ENCODE measurements around the gene LAMC1.

GRCh38 chr1:182985876-182986275 lies 37.3 kb upstream of the LAMC1 start:
- TF ChIP-seq, protein P1, sequence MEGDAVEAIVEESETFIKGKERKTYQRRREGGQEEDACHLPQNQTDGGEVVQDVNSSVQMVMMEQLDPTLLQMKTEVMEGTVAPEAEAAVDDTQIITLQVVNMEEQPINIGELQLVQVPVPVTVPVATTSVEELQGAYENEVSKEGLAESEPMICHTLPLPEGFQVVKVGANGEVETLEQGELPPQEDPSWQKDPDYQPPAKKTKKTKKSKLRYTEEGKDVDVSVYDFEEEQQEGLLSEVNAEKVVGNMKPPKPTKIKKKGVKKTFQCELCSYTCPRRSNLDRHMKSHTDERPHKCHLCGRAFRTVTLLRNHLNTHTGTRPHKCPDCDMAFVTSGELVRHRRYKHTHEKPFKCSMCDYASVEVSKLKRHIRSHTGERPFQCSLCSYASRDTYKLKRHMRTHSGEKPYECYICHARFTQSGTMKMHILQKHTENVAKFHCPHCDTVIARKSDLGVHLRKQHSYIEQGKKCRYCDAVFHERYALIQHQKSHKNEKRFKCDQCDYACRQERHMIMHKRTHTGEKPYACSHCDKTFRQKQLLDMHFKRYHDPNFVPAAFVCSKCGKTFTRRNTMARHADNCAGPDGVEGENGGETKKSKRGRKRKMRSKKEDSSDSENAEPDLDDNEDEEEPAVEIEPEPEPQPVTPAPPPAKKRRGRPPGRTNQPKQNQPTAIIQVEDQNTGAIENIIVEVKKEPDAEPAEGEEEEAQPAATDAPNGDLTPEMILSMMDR (IDR thresholded peaks at IDR 0.05; ENCODE audit: insufficient read depth, low read length, poor library complexity, severe bottlenecking) = no peak
- TF ChIP-seq EZH2phosphoT487 (conservative IDR thresholded peaks at IDR 0.05; ENCODE audit: low read length) = no peak
